ENCODE data around the gene TTLL3.

GRCh38 chr3:9784965-9785364, 25.1 kb upstream of the TTLL3 start:
- TF ChIP-seq CTCF (IDR thresholded peaks at IDR 0.05): no peak
- no peak for TF ChIP-seq POLR2A (IDR thresholded peaks at IDR 0.05)
